PC-9 (cell line): ENCODE data around the gene SF1. TPM values are rescaled to one million over a fixed set of nuclear protein-coding genes. Genes with fewer than 3 reads are reported as not detected.

Source experiments
- BruUV-seq: library from RNA; stranded (reverse); fragments of 400-500 nt; replicated peaks from 2 replicates; lab custom pipeline; 2021; lab: Mats Ljungman, UMichigan
- CTCF ChIA-PET: fragments of 300-600 bp; sonication (Branson Sonifier 250); formaldehyde crosslinking; loops from one replicate; lab custom pipeline; 2022; ENCODE audit warnings: antibody characterized with exemption; lab: Charles Lee
- POLR2A ChIA-PET: fragments of 300-600 bp; sonication (Branson Sonifier 250); formaldehyde crosslinking; loops from one replicate; lab custom pipeline; 2022; ENCODE audit warnings: antibody characterized with exemption; ENCODE audit not compliant: unreplicated experiment; lab: Charles Lee
- DNase-seq, 2 experiments: peaks; one replicate each; pipeline versions ENCODE4 v3.0.0 to v3.0.0-alpha.2; 2015 to 2022; ENCODE audit warnings: mixed read lengths in 1 of 2
- H2AFZ ChIP-seq: fragments of 200-600 bp; sonication (generic); 2 replicates; pipeline ENCODE4 v1.8.1; 2017; ENCODE audit warnings: antibody characterized with exemption
- H3F3A ChIP-seq: fragments of 200-600 bp; sonication (generic); 2 replicates; pipeline ENCODE4 v1.8.1; 2017; ENCODE audit warnings: antibody characterized with exemption, mild to moderate bottlenecking, low read depth; ENCODE audit not compliant: insufficient read depth
- H3K27ac ChIP-seq: fragments of 200-600 bp; sonication (generic); 2 replicates; pipeline ENCODE4 v1.6.1; 2016; ENCODE audit warnings: mixed run types
- H3K27me3 ChIP-seq: fragments of 200-600 bp; sonication (generic); 2 replicates; pipeline ENCODE4 v1.6.1; 2016; ENCODE audit warnings: low read depth, mixed run types; ENCODE audit not compliant: insufficient read depth
- H3K36me3 ChIP-seq: fragments of 200-600 bp; sonication (generic); 2 replicates; pipeline ENCODE4 v1.6.1; 2016; ENCODE audit warnings: low read depth, mixed run types
- H3K4me1 ChIP-seq: fragments of 200-600 bp; sonication (generic); replicated peaks from 2 replicates; pipeline ENCODE4 v1.6.1; 2016; ENCODE audit warnings: mixed run types; ENCODE audit not compliant: insufficient read depth
- H3K4me2 ChIP-seq: fragments of 200-600 bp; sonication (generic); 2 replicates; pipeline ENCODE4 v1.6.1; 2017; ENCODE audit warnings: mixed run types
- H3K4me3 ChIP-seq: fragments of 200-600 bp; sonication (generic); 2 replicates; pipeline ENCODE4 v1.6.1; 2016; ENCODE audit warnings: mixed run types
- H3K79me2 ChIP-seq: fragments of 200-600 bp; sonication (generic); 2 replicates; pipeline ENCODE4 v1.6.1; 2017; ENCODE audit warnings: low read depth, mixed run types
- H3K9me2 ChIP-seq: fragments of 200-600 bp; sonication (generic); 2 replicates; pipeline ENCODE4 v1.8.1; 2017; ENCODE audit warnings: mild to moderate bottlenecking; ENCODE audit not compliant: insufficient read depth
- H3K9me3 ChIP-seq: fragments of 200-600 bp; sonication (generic); 2 replicates; pipeline ENCODE4 v1.8.1; 2016; ENCODE audit warnings: low read depth; ENCODE audit not compliant: insufficient read depth
- H4K20me1 ChIP-seq: fragments of 200-600 bp; sonication (generic); 2 replicates; pipeline ENCODE4 v1.8.1; 2017; ENCODE audit not compliant: insufficient read depth
- CTCF ChIP-seq: fragments of 200-600 bp; sonication (generic); conservative IDR thresholded peaks from 2 replicates; pipeline ENCODE4 v1.6.1; 2017; ENCODE audit warnings: mixed run types, antibody characterized with exemption, mild to moderate bottlenecking, moderate library complexity
- EZH2 ChIP-seq: fragments of 200-600 bp; sonication (generic); IDR thresholded peaks from 2 replicates; pipeline ENCODE4 v1.8.0; 2017; ENCODE audit warnings: antibody characterized with exemption, low read depth
- intact Hi-C: fragments of 100-400 bp; cut with micrococcal nuclease; formaldehyde crosslinking; loops from one replicate; pipeline ENCODE4 v1.10.0; 2022; ENCODE audit not compliant: unreplicated experiment
- total RNA-seq: library from RNA; stranded (reverse); gene quantifications from 2 replicates; pipeline ENCODE4 v1.2.3, GENCODE V29; 2021

Gene SF1
- total RNA-seq, 1 experiment from 2014 or later, result 336 TPM

- CTCF ChIA-PET, result interaction anchor here (0.7 kb wide), 1 partner anchor 65 kb away, joined by 5 read pairs; no protein-coding TSS in a partner anchor
- Histone ChIP-seq H3K4me1 (peaks cover 6% of the 10 kb centered on the region; the same call in 1 of the 2 replicates), H3K36me3 (no peaks in the 10 kb centered on the region), H3K4me2 (no peak overlapping the region), H4K20me1 (no peaks in the 10 kb centered on the region), H2AFZ (no peak overlapping the region), H3K27me3 (peaks cover 72% of the 10 kb centered on the region), H3F3A (peaks cover 4% of the 10 kb centered on the region; the same call in 1 of the 2 replicates), H3K9me2 (no peaks in the 10 kb centered on the region), H3K9me3 (no peaks in the 10 kb centered on the region), H3K27ac (no peak overlapping the region), H3K79me2 (no peaks in the 10 kb centered on the region), H3K4me3 (no peak overlapping the region)
- TF ChIP-seq CTCF (no peak), EZH2 (no peak)
- no TSS peak for BruUV-seq
- no peak for DNase-seq
- POLR2A ChIA-PET, result no interaction called here
- intact Hi-C loops, result no loop called here
Observed at GRCh38 chr11:64724863-64725532, 53.3 kb downstream of the SF1 start.

- no TSS peak for BruUV-seq
Observed at GRCh38 chr11:64723907-64724862, 54.2 kb downstream of the SF1 start.

More at GRCh38 chr11:64723907-64724862, 54.2 kb downstream of the SF1 start:
- H2AFZ ChIP-seq, result no peak overlapping the region
- peaks cover 79% of the 10 kb centered on the region for H3K27me3 ChIP-seq
- H3F3A ChIP-seq, result no peaks in the 10 kb centered on the region
- H3K79me2 ChIP-seq, result no peaks in the 10 kb centered on the region
- DNase-seq, result no peak
- no peaks in the 10 kb centered on the region for H3K36me3 ChIP-seq
- intact Hi-C loops, result no loop called here
- peaks cover 6% of the 10 kb centered on the region; the same call in 1 of the 2 replicates for H3K4me1 ChIP-seq
- TF ChIP-seq CTCF, result no peak
- no peak for TF ChIP-seq EZH2
- no peak overlapping the region for H3K4me3 ChIP-seq
- no peak overlapping the region for H3K27ac ChIP-seq
- POLR2A ChIA-PET, result no interaction called here
- H3K9me2 ChIP-seq, result no peaks in the 10 kb centered on the region
- no peaks in the 10 kb centered on the region for H3K9me3 ChIP-seq
- H4K20me1 ChIP-seq, result no peaks in the 10 kb centered on the region
- CTCF ChIA-PET, result interaction anchor here (0.6 kb wide), 1 partner anchor 15 kb away, joined by 9 read pairs; no protein-coding TSS in a partner anchor
- H3K4me2 ChIP-seq, result no peak overlapping the region; the same call in 1 of the 2 replicates
